ENCODE results near the gene NAT9. TPM values are rescaled to one million over a fixed set of nuclear protein-coding genes. Genes with fewer than 3 reads are reported as not detected.

Gene NAT9
- total and polyA plus RNA-seq, 2 of the 4 experiments (the other 2 are of a cell fraction) = 48.9 to 62.0 TPM

GRCh38 chr17:74780443-74781238, 4.5 kb upstream of the NAT9 start:
- no peaks in the 10 kb centered on the region; the same call in 1 of the 2 replicates for H3K9me1 ChIP-seq (ENCODE audit: insufficient read depth, low read length)
- no peak overlapping the region for H3K18ac ChIP-seq (ENCODE audit: low read depth, low read length)
- H3K4me3 ChIP-seq (ENCODE audit: insufficient read depth, low read depth, low read length) = no peak overlapping the region
- dilution Hi-C loops (cut with HindIII; ENCODE audit: low sequenced_read_pairs, unreplicated experiment) (no loop called here), intact Hi-C loops (cut with micrococcal nuclease) (no loop called here), in situ Hi-C loops (cut with MboI; ENCODE audit: low sequenced_read_pairs) (no loop called here)
- no peak overlapping the region for H3K4ac ChIP-seq (ENCODE audit: low read depth, low read length)
- H3K4me2 ChIP-seq (ENCODE audit: low read depth, low read length) = no peak overlapping the region
- peaks cover 16% of the 10 kb centered on the region for H3K36me3 ChIP-seq (ENCODE audit: control insufficient read depth, insufficient read depth, low read length)
- no TSS peak for BruUV-seq (replicated peaks)
- H2BK120ac ChIP-seq (ENCODE audit: low read depth, low read length) = no peak overlapping the region
- no peak overlapping the region for H3K27ac ChIP-seq (ENCODE audit: insufficient read depth, low read length)
- no peak overlapping the region for H2BK15ac ChIP-seq (ENCODE audit: low read depth, low read length)
- no peak overlapping the region for H4K8ac ChIP-seq (ENCODE audit: low read depth in 2 of 2, low read length in 2 of 2)
- H4K5ac ChIP-seq (ENCODE audit: low read depth, low read length) = no peak overlapping the region
- peaks cover 6% of the 10 kb centered on the region; the same call in 1 of the 2 replicates for H4K20me1 ChIP-seq (ENCODE audit: insufficient read depth, low read length)
- POLR2A ChIA-PET (ENCODE audit: unreplicated experiment) = no interaction called here
- H2AK9ac ChIP-seq (replicated peaks; ENCODE audit: low read depth, low read length, poor library complexity) = no peak overlapping the region
- no peak overlapping the region for H2AFZ ChIP-seq (replicated peaks; ENCODE audit: low read length, poor library complexity)
- no peak overlapping the region for H3K23ac ChIP-seq (ENCODE audit: low read depth, low read length)
- H4K91ac ChIP-seq (ENCODE audit: insufficient read depth, low read depth, low read length) = no peak overlapping the region
- H3K56ac ChIP-seq (ENCODE audit: extremely low read depth, insufficient read depth, low read length) = no peak overlapping the region
- no peak overlapping the region for H2BK5ac ChIP-seq (ENCODE audit: low read depth, low read length, poor library complexity, severe bottlenecking)
- H3K9me3 ChIP-seq (ENCODE audit: control insufficient read depth, insufficient read depth, low read length) = no peaks in the 10 kb centered on the region
- no peak overlapping the region for H3K9ac ChIP-seq (ENCODE audit: low read depth, low read length)
- peaks cover 6% of the 10 kb centered on the region; the same call in 1 of the 2 replicates for H3K4me1 ChIP-seq (ENCODE audit: control insufficient read depth, insufficient read depth, low read length)
- H3K14ac ChIP-seq (replicated peaks; ENCODE audit: low read depth, low read length) = no peak overlapping the region
- H2BK20ac ChIP-seq (ENCODE audit: low read depth, low read length) = no peak overlapping the region
- DNase-seq (no peak), ATAC-seq (ENCODE audit: low read depth) (no peak)
- no peak overlapping the region for H2AK5ac ChIP-seq (ENCODE audit: low read depth, low read length)
- TF ChIP-seq MAZ (IDR thresholded peaks at IDR 0.05; ENCODE audit: borderline replicate concordance, low read depth, low read length) = no peak
- TF ChIP-seq RAD21 (IDR thresholded peaks at IDR 0.05; ENCODE audit: low read length) = 0 out of 2 replicates have a peak, but pooled peaks have one; percentile 11
- TF ChIP-seq SMC3 (IDR thresholded peaks at IDR 0.05; ENCODE audit: low read depth, low read length) = 0 out of 2 replicates have a peak, but pooled peaks have one; percentile 15
- peak; percentile 24; the same call in 1 of the 2 replicates for TF ChIP-seq CTCF (conservative IDR thresholded peaks at IDR 0.05; ENCODE audit: low read depth, low read length)
- CTCF ChIA-PET = no interaction called here
- peaks cover 19 to 47% of the 10 kb centered on the region in 2 experiments for H3K79me1 ChIP-seq (ENCODE audit: low read depth in 1 of 2, low read length in 2 of 2)
- WGBS, 2 experiments (ENCODE audit: extremely low coverage in 2 of 2, insufficient read length in 1 of 2) = no CpG with 5 or more reads among the region's 7 CpGs
- H3K27me3 ChIP-seq (ENCODE audit: control insufficient read depth, insufficient read depth, low read length) = no peaks in the 10 kb centered on the region

All from IMR-90 (cell line).